ENCODE results near the gene EIF2B5. TPM values are rescaled to one million over a fixed set of nuclear protein-coding genes. Genes with fewer than 3 reads are reported as not detected.

Gene EIF2B5
- total and polyA plus RNA-seq, 9 of the 15 experiments (the other 6 are each of a cell fraction or from before 2014, with no cell fraction given) = 19.1 to 92.4 (median 74.0) TPM

DNA sequence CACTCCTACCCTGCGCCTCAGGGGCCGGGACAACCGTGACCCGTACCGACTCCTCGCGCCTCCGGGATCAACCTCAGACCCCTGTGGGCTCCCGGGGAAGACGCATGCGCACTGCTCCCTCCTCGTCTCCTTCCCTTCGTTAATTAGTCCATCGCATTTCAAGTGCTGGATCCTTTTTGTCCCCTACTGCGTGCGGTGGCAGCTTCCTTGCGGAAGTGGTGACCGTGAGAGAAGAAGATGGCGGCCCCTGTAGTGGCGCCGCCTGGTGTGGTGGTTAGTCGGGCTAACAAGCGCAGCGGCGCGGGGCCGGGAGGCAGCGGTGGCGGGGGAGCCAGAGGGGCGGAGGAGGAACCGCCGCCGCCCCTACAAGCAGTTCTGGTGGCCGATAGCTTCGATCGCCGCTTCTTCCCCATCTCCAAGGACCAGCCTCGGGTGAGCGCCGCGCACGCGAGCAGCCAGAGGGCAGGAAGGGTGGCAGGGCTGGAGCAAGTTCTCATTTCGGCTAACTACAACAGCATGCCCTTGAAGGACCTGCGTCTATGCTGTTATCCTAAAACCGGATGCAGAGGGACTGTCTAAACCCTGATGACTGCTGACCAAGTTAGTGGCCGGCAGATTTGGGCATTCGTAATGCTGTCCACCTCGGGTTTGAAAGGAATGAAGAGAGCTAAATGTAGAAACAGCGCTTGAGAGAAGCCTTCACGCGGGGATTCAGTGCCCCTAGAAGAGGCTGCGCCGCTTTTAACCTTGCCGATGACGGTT is at the start of gene EIF2B5 (continued):
- TF ChIP-seq, protein P1, sequence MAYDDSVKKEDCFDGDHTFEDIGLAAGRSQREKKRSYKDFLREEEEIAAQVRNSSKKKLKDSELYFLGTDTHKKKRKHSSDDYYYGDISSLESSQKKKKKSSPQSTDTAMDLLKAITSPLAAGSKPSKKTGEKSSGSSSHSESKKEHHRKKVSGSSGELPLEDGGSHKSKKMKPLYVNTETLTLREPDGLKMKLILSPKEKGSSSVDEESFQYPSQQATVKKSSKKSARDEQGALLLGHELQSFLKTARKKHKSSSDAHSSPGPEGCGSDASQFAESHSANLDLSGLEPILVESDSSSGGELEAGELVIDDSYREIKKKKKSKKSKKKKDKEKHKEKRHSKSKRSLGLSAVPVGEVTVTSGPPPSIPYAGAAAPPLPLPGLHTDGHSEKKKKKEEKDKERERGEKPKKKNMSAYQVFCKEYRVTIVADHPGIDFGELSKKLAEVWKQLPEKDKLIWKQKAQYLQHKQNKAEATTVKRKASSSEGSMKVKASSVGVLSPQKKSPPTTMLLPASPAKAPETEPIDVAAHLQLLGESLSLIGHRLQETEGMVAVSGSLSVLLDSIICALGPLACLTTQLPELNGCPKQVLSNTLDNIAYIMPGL (CRISPR knock-in tag; IDR thresholded peaks at IDR 0.05) = peak; percentile 76; the same call in 1 of the 2 replicates
- TF ChIP-seq ZNF239 (CRISPR knock-in tag; IDR thresholded peaks at IDR 0.05) (no peak), XRCC5 (IDR thresholded peaks at IDR 0.05; ENCODE audit: low read depth, low read length) (peak; percentile 42; the same call in 1 of the 2 replicates), PCBP2 (IDR thresholded peaks at IDR 0.05; ENCODE audit: low read depth, low read length, poor library complexity, severe bottlenecking) (no peak), PTRF (tag; IDR thresholded peaks at IDR 0.05) (no peak), TRIM25 (IDR thresholded peaks at IDR 0.05; ENCODE audit: borderline replicate concordance) (no peak), FOXA3 (CRISPR knock-in tag; conservative IDR thresholded peaks at IDR 0.05 in 1 of 2, IDR thresholded peaks at IDR 0.05 in 1 of 2) (no peak), MBD2 (IDR thresholded peaks at IDR 0.05; ENCODE audit: borderline replicate concordance, low read depth) (no peak), L3MBTL2 (IDR thresholded peaks at IDR 0.05) (peak; percentile 85), CC2D1A (IDR thresholded peaks at IDR 0.05) (no peak), KAT7 (CRISPR knock-in tag; IDR thresholded peaks at IDR 0.05; ENCODE audit: borderline replicate concordance) (0 out of 2 replicates have a peak, but pooled peaks have one; percentile 9), NR4A1 (CRISPR knock-in tag; IDR thresholded peaks at IDR 0.05) (peak; percentile 39; the same call in 1 of the 2 replicates), NR4A1 (tag; IDR thresholded peaks at IDR 0.05) (0 out of 2 replicates have a peak, but pooled peaks have one; percentile 37), SP2 (IDR thresholded peaks at IDR 0.05; ENCODE audit: extremely low read depth, low read depth, low read length, poor library complexity, severe bottlenecking) (no peak), GTF2A2 (tag; IDR thresholded peaks at IDR 0.05) (no peak), ZC3H4 (CRISPR knock-in tag; IDR thresholded peaks at IDR 0.05; ENCODE audit: borderline replicate concordance) (0 out of 2 replicates have a peak, but pooled peaks have one; percentile 56), CCAR2 (IDR thresholded peaks at IDR 0.05; ENCODE audit: low read depth, low read length) (no peak), PML (IDR thresholded peaks at IDR 0.05; ENCODE audit: low read length) (peak; percentile 23; the same call in 1 of the 2 replicates)
- TF ChIP-seq, protein P2, sequence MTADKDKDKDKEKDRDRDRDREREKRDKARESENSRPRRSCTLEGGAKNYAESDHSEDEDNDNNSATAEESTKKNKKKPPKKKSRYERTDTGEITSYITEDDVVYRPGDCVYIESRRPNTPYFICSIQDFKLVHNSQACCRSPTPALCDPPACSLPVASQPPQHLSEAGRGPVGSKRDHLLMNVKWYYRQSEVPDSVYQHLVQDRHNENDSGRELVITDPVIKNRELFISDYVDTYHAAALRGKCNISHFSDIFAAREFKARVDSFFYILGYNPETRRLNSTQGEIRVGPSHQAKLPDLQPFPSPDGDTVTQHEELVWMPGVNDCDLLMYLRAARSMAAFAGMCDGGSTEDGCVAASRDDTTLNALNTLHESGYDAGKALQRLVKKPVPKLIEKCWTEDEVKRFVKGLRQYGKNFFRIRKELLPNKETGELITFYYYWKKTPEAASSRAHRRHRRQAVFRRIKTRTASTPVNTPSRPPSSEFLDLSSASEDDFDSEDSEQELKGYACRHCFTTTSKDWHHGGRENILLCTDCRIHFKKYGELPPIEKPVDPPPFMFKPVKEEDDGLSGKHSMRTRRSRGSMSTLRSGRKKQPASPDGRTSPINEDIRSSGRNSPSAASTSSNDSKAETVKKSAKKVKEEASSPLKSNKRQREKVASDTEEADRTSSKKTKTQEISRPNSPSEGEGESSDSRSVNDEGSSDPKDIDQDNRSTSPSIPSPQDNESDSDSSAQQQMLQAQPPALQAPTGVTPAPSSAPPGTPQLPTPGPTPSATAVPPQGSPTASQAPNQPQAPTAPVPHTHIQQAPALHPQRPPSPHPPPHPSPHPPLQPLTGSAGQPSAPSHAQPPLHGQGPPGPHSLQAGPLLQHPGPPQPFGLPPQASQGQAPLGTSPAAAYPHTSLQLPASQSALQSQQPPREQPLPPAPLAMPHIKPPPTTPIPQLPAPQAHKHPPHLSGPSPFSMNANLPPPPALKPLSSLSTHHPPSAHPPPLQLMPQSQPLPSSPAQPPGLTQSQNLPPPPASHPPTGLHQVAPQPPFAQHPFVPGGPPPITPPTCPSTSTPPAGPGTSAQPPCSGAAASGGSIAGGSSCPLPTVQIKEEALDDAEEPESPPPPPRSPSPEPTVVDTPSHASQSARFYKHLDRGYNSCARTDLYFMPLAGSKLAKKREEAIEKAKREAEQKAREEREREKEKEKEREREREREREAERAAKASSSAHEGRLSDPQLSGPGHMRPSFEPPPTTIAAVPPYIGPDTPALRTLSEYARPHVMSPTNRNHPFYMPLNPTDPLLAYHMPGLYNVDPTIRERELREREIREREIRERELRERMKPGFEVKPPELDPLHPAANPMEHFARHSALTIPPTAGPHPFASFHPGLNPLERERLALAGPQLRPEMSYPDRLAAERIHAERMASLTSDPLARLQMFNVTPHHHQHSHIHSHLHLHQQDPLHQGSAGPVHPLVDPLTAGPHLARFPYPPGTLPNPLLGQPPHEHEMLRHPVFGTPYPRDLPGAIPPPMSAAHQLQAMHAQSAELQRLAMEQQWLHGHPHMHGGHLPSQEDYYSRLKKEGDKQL (CRISPR knock-in tag; IDR thresholded peaks at IDR 0.05; ENCODE audit: borderline replicate concordance) = no peak
